ENCODE measurements around the gene GAS5. TPM values are rescaled to one million over a fixed set of nuclear protein-coding genes. Genes with fewer than 3 reads are reported as not detected.

GAS5 gene
- total and polyA plus RNA-seq, 10 of the 15 experiments (the other 5 are each of a cell fraction or from before 2014, with no cell fraction given), result 289 to 1,137 (median 699) TPM

DNA sequence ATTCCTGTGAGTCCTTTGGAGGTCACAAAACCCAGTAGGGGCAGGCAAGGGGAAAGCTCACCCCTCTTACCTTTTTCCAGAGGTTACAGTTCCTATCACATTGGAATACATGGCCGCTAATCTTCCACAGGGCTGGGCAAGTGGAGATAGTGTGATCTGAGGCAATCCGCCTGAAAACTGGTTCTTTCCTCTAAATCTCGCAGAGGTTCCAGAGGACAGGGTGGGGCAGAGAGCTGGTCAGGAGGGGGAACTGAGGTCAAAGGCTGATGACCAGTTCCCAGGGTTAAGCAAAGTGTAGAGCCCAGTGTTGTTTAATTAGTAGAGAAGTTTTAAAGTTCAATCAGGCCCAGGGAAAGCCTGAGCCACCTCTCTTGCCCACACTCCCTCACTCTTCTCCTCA is 49.4 kb upstream of the GAS5 start, which contains the start of gene SERPINC1:
TSS of gene SERPINC1 (minus strand) at position 179 of the 400 bp plus-strand sequence. CDS start at position 111, 68 bp downstream.
- intact Hi-C loops (cut with micrococcal nuclease; ENCODE audit: unreplicated experiment) (no loop called here), in situ Hi-C loops (cut with MboI) (no loop called here)
- ChIA-PET SMC1A (ENCODE audit: uncharacterized antibody, unreplicated experiment) (no interaction called here), CTCF (no interaction called here), RAD21 (ENCODE audit: unreplicated experiment) (no interaction called here), POLR2A (no interaction called here)
- H3K9me3 ChIP-seq (replicated peaks; ENCODE audit: control insufficient read depth, insufficient read depth, low read length), result no peaks in the 10 kb centered on the region
- no peak within 1 kb of the TSS for H3K4me2 ChIP-seq (ENCODE audit: control insufficient read depth, insufficient read depth)
- no peaks in the 10 kb centered on the region for H3K4me1 ChIP-seq (ENCODE audit: control insufficient read depth, insufficient read depth, low read length)
- no peak for TF ChIP-seq MTA2 (IDR thresholded peaks at IDR 0.05; ENCODE audit: low read depth)
- no peak for TF ChIP-seq EED (IDR thresholded peaks at IDR 0.05; ENCODE audit: low read depth)
- H3K36me3 ChIP-seq (ENCODE audit: control insufficient read depth in 2 of 2, insufficient read depth in 2 of 2, low read length in 1 of 2), result no peaks in the 10 kb centered on the region
- no peak within 1 kb of the TSS for H3K9ac ChIP-seq (ENCODE audit: control insufficient read depth, insufficient read depth, low read length)
- H3K79me2 ChIP-seq (ENCODE audit: control insufficient read depth, insufficient read depth, low read length), result no peaks in the 10 kb centered on the region
- FAIRE-seq (no peak), DNase-seq (ENCODE audit: low read depth, low spot score) (no peak), ATAC-seq (no peak)
- no peaks in the 10 kb centered on the region for H4K20me1 ChIP-seq (ENCODE audit: control insufficient read depth, insufficient read depth)
- H3K27ac ChIP-seq (ENCODE audit: control insufficient read depth, insufficient read depth), result no peak within 1 kb of the TSS
- H2AFZ ChIP-seq (ENCODE audit: control insufficient read depth, low read depth, low read length), result no peak within 1 kb of the TSS
- no peak within 1 kb of the TSS for H3K4me3 ChIP-seq
- 83% methylated on average over 3 of the region's 3 CpGs for WGBS (ENCODE audit: insufficient coverage, insufficient replicate concordance, low lambda C conversion rate, missing lambda C conversion rate)
- peaks cover 0 to 1% of the 10 kb centered on the region in 2 experiments; a peak in 1 of 4 replicates for H3K27me3 ChIP-seq (replicated peaks in 1 of 2; ENCODE audit: control insufficient read depth in 2 of 2, insufficient read depth in 2 of 2, low read length in 1 of 2)
- BruUV-seq (replicated peaks), result no TSS peak

DNA sequence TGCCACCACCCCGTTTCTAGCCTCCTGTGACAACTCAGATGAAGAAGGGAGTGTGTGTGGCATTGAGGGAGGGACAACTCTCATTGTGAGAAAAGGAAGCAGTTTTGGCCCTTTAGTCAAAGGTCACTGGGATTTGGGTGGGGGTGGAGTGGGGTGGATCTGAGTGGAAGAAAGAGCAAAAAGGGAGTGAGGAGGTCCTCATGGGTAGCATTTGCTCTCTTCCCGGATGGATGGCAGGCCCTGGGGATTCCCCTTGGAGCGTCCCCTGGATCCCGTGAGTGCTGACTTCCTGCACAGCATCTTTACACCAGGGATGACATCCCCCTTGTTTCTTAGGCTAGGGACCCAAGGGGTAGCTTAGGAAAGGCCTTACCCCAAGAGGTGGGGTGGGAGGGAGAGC is 48.9 kb upstream of the GAS5 start:
- in situ Hi-C loops (cut with MboI) (no loop called here), intact Hi-C loops (cut with micrococcal nuclease; ENCODE audit: unreplicated experiment) (no loop called here)
- WGBS (ENCODE audit: insufficient coverage, insufficient replicate concordance, low lambda C conversion rate, missing lambda C conversion rate), result 52% methylated on average over 4 of the region's 4 CpGs
- BruUV-seq (replicated peaks), result no TSS peak
- DNase-seq (ENCODE audit: low read depth, low spot score) (no peak), ATAC-seq (no peak), FAIRE-seq (no peak)
- POLR2A ChIA-PET, result no interaction called here
- Histone ChIP-seq H3K4me3 (no peak overlapping the region), H4K20me1 (ENCODE audit: control insufficient read depth, insufficient read depth) (no peaks in the 10 kb centered on the region), H3K27ac (ENCODE audit: control insufficient read depth, insufficient read depth) (no peak overlapping the region), H3K27me3 (replicated peaks in 1 of 2; ENCODE audit: control insufficient read depth in 2 of 2, insufficient read depth in 2 of 2, low read length in 1 of 2) (peaks cover 0 to 1% of the 10 kb centered on the region in 2 experiments; a peak in 1 of 4 replicates), H3K9ac (ENCODE audit: control insufficient read depth, insufficient read depth, low read length) (no peak overlapping the region), H2AFZ (ENCODE audit: control insufficient read depth, low read depth, low read length) (no peak overlapping the region), H3K4me1 (ENCODE audit: control insufficient read depth, insufficient read depth, low read length) (no peaks in the 10 kb centered on the region), H3K36me3 (ENCODE audit: control insufficient read depth in 2 of 2, insufficient read depth in 2 of 2, low read length in 1 of 2) (no peaks in the 10 kb centered on the region), H3K79me2 (ENCODE audit: control insufficient read depth, insufficient read depth, low read length) (no peaks in the 10 kb centered on the region), H3K4me2 (ENCODE audit: control insufficient read depth, insufficient read depth) (no peak overlapping the region), H3K9me3 (replicated peaks; ENCODE audit: control insufficient read depth, insufficient read depth, low read length) (no peaks in the 10 kb centered on the region)
- CTCF ChIA-PET, result interaction anchor here (2.4 kb wide), 1 partner anchor 43 kb away, joined by 5 read pairs; no protein-coding TSS in a partner anchor
- RAD21 ChIA-PET (ENCODE audit: unreplicated experiment), result no interaction called here
- TF ChIP-seq GATAD2B (conservative IDR thresholded peaks at IDR 0.05; ENCODE audit: low read depth), result no peak
- TF ChIP-seq, protein P1, sequence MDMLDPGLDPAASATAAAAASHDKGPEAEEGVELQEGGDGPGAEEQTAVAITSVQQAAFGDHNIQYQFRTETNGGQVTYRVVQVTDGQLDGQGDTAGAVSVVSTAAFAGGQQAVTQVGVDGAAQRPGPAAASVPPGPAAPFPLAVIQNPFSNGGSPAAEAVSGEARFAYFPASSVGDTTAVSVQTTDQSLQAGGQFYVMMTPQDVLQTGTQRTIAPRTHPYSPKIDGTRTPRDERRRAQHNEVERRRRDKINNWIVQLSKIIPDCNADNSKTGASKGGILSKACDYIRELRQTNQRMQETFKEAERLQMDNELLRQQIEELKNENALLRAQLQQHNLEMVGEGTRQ (IDR thresholded peaks at IDR 0.05; ENCODE audit: borderline replicate concordance, low read depth, low read length), result no peak
- no peak for TF ChIP-seq PML (IDR thresholded peaks at IDR 0.05; ENCODE audit: low read length)
- no peak for TF ChIP-seq BHLHE40 (IDR thresholded peaks at IDR 0.05; ENCODE audit: borderline replicate concordance in 1 of 2, low read depth in 2 of 2, low read length in 1 of 2)
- no peak for TF ChIP-seq ETV6 (conservative IDR thresholded peaks at IDR 0.05 in 1 of 2, IDR thresholded peaks at IDR 0.05 in 1 of 2; ENCODE audit: borderline replicate concordance in 1 of 2, low read depth in 1 of 2)
- no peak for TF ChIP-seq YY1 (IDR thresholded peaks at IDR 0.05; ENCODE audit: low read depth, low read length)
- SMC1A ChIA-PET (ENCODE audit: uncharacterized antibody, unreplicated experiment), result no interaction called here

All from GM12878 (cell line).